SK-N-SH treated with all-trans-retinoic acid at 6 μM for 48 hours (cell line): Measurements from ENCODE around the gene PDE1A.

Source experiments
- ARNTL ChIP-seq: fragments of 450-650 bp; formaldehyde crosslinking; IDR thresholded peaks from 2 replicates; pipeline ENCODE4 v1.5.0; 2020; ENCODE audit warnings: low read depth, mild to moderate bottlenecking, moderate library complexity, borderline replicate concordance
- ISL1 ChIP-seq: fragments of 250-450 bp; sonication (Bioruptor Pico); IDR thresholded peaks from 2 replicates; pipeline ENCODE4 v2.1.2; 2022; ENCODE audit warnings: mild to moderate bottlenecking, moderate library complexity
- SNAI2 ChIP-seq: fragments of 250-450 bp; sonication (Bioruptor Pico); IDR thresholded peaks from 2 replicates; pipeline ENCODE4 v1.5.0; 2020; ENCODE audit warnings: mild to moderate bottlenecking, moderate library complexity
- TOX ChIP-seq: fragments of 250-450 bp; sonication (Bioruptor Pico); IDR thresholded peaks from 2 replicates; pipeline ENCODE4 v1.8.0; 2021; ENCODE audit warnings: mild to moderate bottlenecking, moderate library complexity, borderline replicate concordance
- ZFP3 ChIP-seq: fragments of 250-450 bp; sonication (Bioruptor Pico); IDR thresholded peaks from 2 replicates; pipeline ENCODE4 v1.5.0; 2020; ENCODE audit warnings: mild to moderate bottlenecking, moderate library complexity
- ZNF8 ChIP-seq: fragments of 450-650 bp; formaldehyde crosslinking; IDR thresholded peaks from 2 replicates; pipeline ENCODE4 v1.5.0; 2020; ENCODE audit warnings: mild to moderate bottlenecking, moderate library complexity
- TF ChIP-seq, protein P1 (sequence below): fragments of 250-450 bp; sonication (Bioruptor Pico); IDR thresholded peaks from 2 replicates; pipeline ENCODE4 v1.5.0; 2020; ENCODE audit warnings: mild to moderate bottlenecking, moderate library complexity

DNA sequence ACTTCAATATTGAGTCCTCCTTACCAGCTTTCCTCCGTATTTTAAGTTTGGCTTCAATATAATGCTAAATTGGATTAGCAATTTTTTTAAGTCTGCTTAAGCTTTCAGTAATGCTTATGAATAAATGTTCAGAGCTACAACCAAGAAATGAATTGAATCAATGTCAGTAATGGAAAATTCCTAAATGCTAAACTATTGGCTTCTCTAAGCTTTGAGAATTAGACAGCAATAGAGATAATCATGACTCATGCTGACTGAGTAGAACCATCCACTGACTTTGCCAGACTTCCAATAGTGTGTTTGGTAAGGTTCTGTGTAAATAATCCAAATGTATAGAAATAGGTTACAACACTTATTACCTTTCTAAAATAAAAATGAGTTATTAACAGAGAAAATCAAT lies 8.9 kb upstream of the PDE1A start:
- TF ChIP-seq TOX (CRISPR knock-in tag) = no peak
- no peak for TF ChIP-seq ARNTL
- no peak for TF ChIP-seq ZFP3 (CRISPR knock-in tag)
- peak; percentile 62 for TF ChIP-seq ISL1 (CRISPR knock-in tag)
- TF ChIP-seq, protein P1, sequence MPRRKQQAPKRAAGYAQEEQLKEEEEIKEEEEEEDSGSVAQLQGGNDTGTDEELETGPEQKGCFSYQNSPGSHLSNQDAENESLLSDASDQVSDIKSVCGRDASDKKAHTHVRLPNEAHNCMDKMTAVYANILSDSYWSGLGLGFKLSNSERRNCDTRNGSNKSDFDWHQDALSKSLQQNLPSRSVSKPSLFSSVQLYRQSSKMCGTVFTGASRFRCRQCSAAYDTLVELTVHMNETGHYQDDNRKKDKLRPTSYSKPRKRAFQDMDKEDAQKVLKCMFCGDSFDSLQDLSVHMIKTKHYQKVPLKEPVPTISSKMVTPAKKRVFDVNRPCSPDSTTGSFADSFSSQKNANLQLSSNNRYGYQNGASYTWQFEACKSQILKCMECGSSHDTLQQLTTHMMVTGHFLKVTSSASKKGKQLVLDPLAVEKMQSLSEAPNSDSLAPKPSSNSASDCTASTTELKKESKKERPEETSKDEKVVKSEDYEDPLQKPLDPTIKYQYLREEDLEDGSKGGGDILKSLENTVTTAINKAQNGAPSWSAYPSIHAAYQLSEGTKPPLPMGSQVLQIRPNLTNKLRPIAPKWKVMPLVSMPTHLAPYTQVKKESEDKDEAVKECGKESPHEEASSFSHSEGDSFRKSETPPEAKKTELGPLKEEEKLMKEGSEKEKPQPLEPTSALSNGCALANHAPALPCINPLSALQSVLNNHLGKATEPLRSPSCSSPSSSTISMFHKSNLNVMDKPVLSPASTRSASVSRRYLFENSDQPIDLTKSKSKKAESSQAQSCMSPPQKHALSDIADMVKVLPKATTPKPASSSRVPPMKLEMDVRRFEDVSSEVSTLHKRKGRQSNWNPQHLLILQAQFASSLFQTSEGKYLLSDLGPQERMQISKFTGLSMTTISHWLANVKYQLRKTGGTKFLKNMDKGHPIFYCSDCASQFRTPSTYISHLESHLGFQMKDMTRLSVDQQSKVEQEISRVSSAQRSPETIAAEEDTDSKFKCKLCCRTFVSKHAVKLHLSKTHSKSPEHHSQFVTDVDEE (CRISPR knock-in tag) = no peak
- TF ChIP-seq SNAI2 (CRISPR knock-in tag) = no peak
- no peak for TF ChIP-seq ZNF8 (CRISPR knock-in tag)
